Raji (cell line): ENCODE measurements around the gene TMEM219.

Experiments used
- POLR2A ChIP-seq: IDR thresholded peaks from 2 replicates; pipeline ENCODE4 v1.6.1; 2011; ENCODE audit warnings: low read depth, low read length, control low read depth; ENCODE audit not compliant: insufficient read depth

The TMEM219 gene

DNA sequence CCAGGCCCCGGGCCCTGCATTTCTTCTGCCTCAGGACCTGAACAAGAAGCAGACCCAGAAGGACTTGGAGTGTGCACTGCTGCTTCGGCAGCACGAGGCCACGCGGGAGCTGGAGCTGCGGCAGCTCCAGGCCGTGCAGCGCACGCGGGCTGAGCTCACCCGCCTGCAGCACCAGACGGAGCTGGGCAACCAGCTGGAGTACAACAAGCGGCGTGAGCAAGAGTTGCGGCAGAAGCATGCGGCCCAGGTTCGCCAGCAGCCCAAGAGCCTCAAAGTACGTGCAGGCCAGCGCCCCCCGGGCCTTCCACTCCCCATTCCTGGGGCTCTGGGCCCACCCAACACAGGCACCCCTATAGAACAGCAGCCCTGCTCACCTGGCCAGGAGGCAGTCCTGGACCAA is 24.4 kb downstream of the TMEM219 start:
- TF ChIP-seq POLR2A, result no peak

DNA sequence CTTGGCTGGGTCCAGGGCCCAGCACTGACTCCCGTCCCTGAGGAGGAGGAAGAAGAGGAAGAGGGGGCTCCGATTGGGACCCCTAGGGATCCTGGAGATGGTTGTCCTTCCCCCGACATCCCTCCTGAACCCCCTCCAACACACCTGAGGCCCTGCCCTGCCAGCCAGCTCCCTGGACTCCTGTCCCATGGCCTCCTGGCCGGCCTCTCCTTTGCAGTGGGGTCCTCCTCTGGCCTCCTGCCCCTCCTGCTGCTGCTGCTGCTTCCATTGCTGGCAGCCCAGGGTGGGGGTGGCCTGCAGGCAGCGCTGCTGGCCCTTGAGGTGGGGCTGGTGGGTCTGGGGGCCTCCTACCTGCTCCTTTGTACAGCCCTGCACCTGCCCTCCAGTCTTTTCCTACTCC is 25.1 kb downstream of the TMEM219 start:
- TF ChIP-seq POLR2A, result no peak

DNA sequence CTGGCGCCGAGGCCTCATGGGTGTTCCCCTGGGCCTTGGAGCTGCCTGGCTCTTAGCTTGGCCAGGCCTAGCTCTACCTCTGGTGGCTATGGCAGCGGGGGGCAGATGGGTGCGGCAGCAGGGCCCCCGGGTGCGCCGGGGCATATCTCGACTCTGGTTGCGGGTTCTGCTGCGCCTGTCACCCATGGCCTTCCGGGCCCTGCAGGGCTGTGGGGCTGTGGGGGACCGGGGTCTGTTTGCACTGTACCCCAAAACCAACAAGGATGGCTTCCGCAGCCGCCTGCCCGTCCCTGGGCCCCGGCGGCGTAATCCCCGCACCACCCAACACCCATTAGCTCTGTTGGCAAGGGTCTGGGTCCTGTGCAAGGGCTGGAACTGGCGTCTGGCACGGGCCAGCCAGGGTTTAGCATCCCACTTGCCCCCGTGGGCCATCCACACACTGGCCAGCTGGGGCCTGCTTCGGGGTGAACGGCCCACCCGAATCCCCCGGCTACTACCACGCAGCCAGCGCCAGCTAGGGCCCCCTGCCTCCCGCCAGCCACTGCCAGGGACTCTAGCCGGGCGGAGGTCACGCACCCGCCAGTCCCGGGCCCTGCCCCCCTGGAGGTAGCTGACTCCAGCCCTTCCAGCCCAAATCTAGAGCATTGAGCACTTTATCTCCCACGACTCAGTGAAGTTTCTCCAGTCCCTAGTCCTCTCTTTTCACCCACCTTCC is 25.6 kb downstream of the TMEM219 start:
- no peak for TF ChIP-seq POLR2A

- no peak for TF ChIP-seq POLR2A
Observed at GRCh38 chr16:29988346-29989075, 26.6 kb downstream of the TMEM219 start.

DNA sequence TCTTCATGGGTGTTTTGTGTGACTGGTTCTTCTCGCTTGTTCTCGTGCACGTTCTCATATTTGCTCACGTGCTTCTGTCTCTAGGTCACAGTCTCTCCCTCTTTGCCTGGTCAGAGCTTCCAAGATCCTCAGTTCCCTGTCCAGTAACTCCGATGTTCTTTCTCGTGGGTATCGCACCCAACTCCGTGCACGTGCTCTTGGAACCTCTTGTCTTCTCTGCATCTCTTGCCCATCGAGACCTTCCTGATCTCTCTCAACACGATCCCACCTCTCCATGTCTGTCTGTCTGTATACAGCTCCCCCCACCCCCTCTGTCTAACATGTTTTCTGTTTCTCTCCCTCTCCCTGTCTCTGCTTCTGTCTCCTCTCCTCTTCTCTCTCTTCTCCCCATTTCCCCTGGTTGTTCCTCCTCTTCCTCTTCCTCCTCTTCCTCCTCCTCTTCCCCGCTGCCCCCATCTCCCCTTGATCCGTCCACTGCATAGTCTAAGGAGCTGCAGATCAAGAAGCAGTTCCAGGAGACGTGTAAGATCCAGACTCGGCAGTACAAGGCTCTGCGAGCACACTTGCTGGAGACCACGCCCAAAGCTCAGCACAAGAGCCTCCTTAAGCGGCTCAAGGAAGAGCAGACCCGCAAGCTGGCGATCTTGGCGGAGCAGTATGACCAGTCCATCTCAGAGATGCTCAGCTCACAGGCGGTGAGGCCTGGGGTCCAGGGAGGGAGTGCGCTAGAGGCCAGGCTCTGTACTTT is 27.4 kb downstream of the TMEM219 start:
- TF ChIP-seq POLR2A, result no peak

DNA sequence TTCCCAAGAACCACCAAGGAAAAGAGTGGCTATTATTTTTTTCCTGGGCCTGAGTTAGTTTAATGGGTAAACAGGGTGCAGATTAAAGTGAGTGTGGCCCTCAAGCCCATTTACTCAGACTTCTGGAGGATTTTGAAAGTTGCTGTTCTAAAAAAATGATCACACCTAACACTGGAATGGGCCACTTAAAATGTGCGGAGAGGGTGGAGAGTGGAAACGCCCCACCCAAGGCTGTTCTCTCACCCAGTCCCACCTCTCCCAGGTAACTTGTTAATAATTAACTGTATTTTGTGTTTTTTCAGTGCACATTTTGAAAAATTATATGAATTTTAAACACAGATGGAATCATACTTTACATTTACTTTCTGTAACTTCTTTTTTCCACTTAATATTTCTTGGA is 28.2 kb downstream of the TMEM219 start:
- no peak for TF ChIP-seq POLR2A

GRCh38 chr16:29990883-29991570 is 29.1 kb downstream of the TMEM219 start:
- no peak for TF ChIP-seq POLR2A

GRCh38 chr16:29991571-29991904 is 29.7 kb downstream of the TMEM219 start:
- TF ChIP-seq POLR2A, result no peak

- no peak for TF ChIP-seq POLR2A
Observed at GRCh38 chr16:29992344-29992967, 30.6 kb downstream of the TMEM219 start.

- no peak for TF ChIP-seq POLR2A
Observed at GRCh38 chr16:29993191-29993902, 31.5 kb downstream of the TMEM219 start.

DNA sequence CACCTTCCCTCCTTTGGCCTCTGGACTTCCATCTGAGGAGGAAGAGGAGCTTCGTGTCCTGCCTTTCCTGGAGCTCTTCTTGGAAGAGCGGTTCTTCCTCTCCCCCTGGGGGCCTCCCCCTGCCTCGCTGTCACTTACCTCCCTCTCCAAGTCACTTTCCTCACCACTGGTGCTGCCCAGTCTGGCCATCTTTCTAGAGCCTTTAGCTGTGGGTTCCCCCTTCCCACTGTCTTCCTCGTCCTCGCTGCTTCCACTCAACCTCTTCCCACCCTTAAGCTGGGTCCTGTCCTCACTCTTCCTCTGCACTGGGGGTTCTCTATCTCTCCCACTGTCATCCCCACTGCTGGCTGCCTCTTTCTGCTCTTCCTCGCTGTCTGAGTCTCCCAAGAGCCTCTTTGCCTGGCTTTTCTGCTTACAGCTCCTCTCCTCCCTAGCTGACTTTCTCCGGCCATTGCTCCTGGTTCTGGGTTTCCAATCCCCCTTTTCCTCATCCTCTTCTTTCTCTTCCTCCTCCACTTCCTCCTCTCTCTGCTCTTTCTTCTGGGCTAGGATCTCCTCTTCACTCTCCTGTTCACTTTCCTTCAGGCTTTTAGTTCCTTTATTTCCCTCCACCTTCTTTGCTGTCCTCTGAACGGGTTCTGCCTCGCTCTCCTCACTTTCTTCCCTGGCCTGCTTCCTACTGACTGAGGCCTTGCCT is 32.2 kb downstream of the TMEM219 start:
- no peak for TF ChIP-seq POLR2A

DNA sequence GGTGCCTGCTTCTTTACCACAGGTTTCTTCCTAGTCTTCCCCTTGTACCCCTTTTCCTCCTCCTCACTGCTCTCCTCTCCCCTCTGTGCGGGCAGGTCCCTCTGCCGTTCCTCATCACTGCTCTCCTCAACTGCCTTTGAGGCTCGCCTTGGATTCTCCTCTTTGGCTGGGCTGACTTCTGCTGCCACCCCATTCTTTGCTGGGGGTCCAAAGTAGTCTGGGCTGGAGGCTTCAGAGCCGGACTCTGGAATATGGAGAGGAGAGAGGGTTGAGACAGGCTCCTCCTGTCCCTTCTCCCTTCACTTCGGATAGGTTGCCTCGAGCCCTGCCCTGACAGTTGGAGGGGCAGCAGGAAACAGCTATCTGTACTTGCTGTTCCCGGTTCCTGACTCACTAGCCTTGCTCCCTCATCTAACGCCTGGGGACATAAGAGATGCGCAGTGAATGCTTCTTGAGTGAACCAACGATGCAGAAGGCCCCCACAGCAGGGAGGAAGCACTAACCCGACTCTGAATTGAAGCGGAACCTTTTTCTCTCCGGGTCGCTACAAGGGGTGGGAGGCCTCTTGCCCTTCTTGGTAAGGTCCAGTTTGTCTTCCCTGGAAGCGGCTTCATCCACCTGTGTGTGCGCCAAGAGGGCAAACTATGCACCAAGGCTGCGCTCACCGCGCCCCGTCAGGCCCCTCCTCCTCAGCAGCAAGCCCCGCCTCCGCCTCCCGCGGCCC is 32.9 kb downstream of the TMEM219 start:
- TF ChIP-seq POLR2A, result no peak

DNA sequence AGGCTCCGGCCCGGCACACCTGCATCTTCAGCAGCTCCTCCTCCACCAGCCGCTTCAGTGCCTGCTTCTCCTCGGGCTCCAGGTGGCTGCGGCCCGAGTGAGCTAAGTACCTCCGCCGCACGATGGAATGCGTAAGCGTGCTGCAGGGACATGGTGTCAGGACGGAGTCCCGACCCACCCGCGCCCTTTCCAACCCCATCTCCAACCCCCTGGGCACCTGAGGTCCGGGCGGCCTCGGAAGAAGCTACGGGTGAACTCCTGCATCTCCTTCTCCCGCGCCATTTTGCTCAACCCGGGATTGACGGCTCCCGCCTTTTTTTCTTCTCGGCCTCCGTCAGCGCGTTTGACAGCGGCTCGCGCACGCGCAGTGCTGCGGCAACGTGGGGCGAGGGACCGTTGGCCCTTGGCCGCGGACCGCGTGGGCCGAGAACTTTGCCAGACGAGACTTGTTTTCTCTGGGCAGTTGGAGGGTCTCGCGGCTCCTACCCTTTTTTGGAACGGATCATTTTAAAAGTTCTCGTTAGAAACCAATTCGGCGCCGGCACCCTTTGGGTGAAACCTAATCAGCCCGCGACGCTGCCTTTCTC is 33.5 kb downstream of the TMEM219 start, which contains the start of gene HIRIP3:
Gene HIRIP3, minus strand, starts transcription at position 294 of the 587 bp plus-strand sequence. Its CDS starts 12 bp downstream, at position 282.
- TF ChIP-seq POLR2A, result peak; percentile 88
